ENCODE results near the gene HIGD1C.

DNA sequence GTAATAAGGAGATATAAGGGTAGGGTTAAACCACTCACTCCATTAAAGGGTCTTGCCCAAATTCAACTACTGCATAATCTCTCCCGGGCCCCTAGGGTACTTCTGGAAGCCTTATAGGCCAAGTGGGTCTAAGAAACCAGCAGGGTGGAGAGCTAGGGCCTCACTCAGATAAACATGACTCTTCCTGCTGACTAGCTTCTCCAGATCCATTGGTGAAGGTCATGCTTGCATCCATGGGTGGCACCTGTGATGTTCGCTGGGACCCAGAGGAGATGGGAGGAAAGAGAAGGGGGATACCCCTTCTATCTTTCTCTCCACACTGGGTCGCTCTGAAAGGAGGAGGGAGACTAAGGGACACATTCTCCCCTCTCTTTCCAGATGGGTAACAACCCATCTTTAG lies 36.1 kb upstream of the HIGD1C start:
- TF ChIP-seq NR2F2 (IDR thresholded peaks at IDR 0.05) (no peak), CTCF (IDR thresholded peaks at IDR 0.05; ENCODE audit: low read depth, low read length, missing input control) (no peak), ZBTB33 (IDR thresholded peaks at IDR 0.05) (no peak), MAX (IDR thresholded peaks at IDR 0.05) (no peak), ATF3 (IDR thresholded peaks at IDR 0.05) (no peak), RAD21 (IDR thresholded peaks at IDR 0.05) (no peak)
